Panc1 (cell line): ENCODE results near the gene PDE6B. TPM values are rescaled to one million over a fixed set of nuclear protein-coding genes. Genes with fewer than 3 reads are reported as not detected.

Source experiments
- ATAC-seq: fragments of 200-7000 bp; cut with Tn5 transposase; 2 replicates; pipeline ENCODE4 v1.9.1; 2020; ENCODE audit warnings: mild to moderate bottlenecking, moderate library complexity
- BruUV-seq: library from RNA; stranded (reverse); fragments of 400-500 nt; replicated peaks from 2 replicates; lab custom pipeline; 2021; lab: Mats Ljungman, UMichigan
- CTCF ChIA-PET: fragments of 300-600 bp; sonication (Branson Sonifier 250); formaldehyde crosslinking; loops from one replicate; lab custom pipeline; 2022; ENCODE audit warnings: antibody characterized with exemption; lab: Charles Lee
- POLR2A ChIA-PET: fragments of 300-600 bp; sonication (Branson Sonifier 250); formaldehyde crosslinking; loops from one replicate; lab custom pipeline; 2022; ENCODE audit warnings: antibody characterized with exemption; lab: Charles Lee
- DNase-seq: peaks from one replicate; pipeline ENCODE4 v3.0.0-alpha.2; 2010; ENCODE audit warnings: low read depth, low spot score
- H3K27ac ChIP-seq: 2 replicates; pipeline ENCODE4 v1.5.1; 2011; ENCODE audit warnings: mild to moderate bottlenecking, low read length, inconsistent platforms
- H3K27me3 ChIP-seq: fragments of 200-500 bp; sonication (Bioruptor generic); 2 replicates; pipeline ENCODE4 v1.6.0; 2014; ENCODE audit warnings: low read length, inconsistent platforms; ENCODE audit not compliant: control insufficient read depth, insufficient read depth
- H3K36me3 ChIP-seq: fragments of 200-500 bp; sonication (Bioruptor generic); 2 replicates; pipeline ENCODE4 v1.5.1; 2014; ENCODE audit warnings: inconsistent platforms, mild to moderate bottlenecking, low read length, moderate library complexity; ENCODE audit not compliant: control insufficient read depth, insufficient read depth
- H3K4me1 ChIP-seq: 2 replicates; pipeline ENCODE4 v1.5.1; 2011; ENCODE audit warnings: inconsistent platforms, mild to moderate bottlenecking, low read length, moderate library complexity; ENCODE audit not compliant: control insufficient read depth, insufficient read depth
- H3K4me3 ChIP-seq, 2 experiments: 2 replicates each; pipeline ENCODE4 v1.5.1; 2011 to 2012; ENCODE audit warnings: low read depth in 2 of 2, low read length in 2 of 2, mild to moderate bottlenecking in 2 of 2, inconsistent platforms in 1 of 2, moderate library complexity in 1 of 2
- H3K9me3 ChIP-seq: fragments of 200-500 bp; sonication (Bioruptor generic); 2 replicates; pipeline ENCODE4 v1.5.1; 2014; ENCODE audit warnings: low read depth, mild to moderate bottlenecking, inconsistent platforms, low read length, moderate library complexity; ENCODE audit not compliant: control insufficient read depth, insufficient read depth
- POLR2AphosphoS5 ChIP-seq: IDR thresholded peaks from 2 replicates; pipeline ENCODE4 v1.6.1; 2012; ENCODE audit warnings: mild to moderate bottlenecking, low read depth, low read length, moderate library complexity
- SIN3A ChIP-seq: IDR thresholded peaks from 2 replicates; pipeline ENCODE4 v1.6.1; 2012; ENCODE audit warnings: low read depth, mild to moderate bottlenecking, low read length, moderate library complexity, borderline replicate concordance; ENCODE audit not compliant: insufficient read depth
- TCF7L2 ChIP-seq: IDR thresholded peaks from 2 replicates; pipeline ENCODE4 v1.6.1; 2011; ENCODE audit warnings: mild to moderate bottlenecking, low read depth, low read length, inconsistent platforms
- in situ Hi-C: cut with HindIII; loops from 2 replicates; pipeline ENCODE4 v1.10.0; 2016; ENCODE audit warnings: low sequenced_read_pairs, low pct_unique_long_range_greater_than_20kb
- intact Hi-C: fragments of 100-400 bp; cut with micrococcal nuclease; formaldehyde crosslinking; loops from one replicate; pipeline ENCODE4 v1.10.0; 2022; ENCODE audit not compliant: unreplicated experiment
- total RNA-seq: library from RNA; stranded (reverse); gene quantifications from one replicate; pipeline ENCODE4 v1.2.1, GENCODE V29; 2021; ENCODE audit not compliant: unreplicated experiment
- TF ChIP-seq, protein P1 (sequence below), 2 experiments: IDR thresholded peaks; 2 replicates each; pipeline ENCODE4 v1.6.1; 2011 to 2012; ENCODE audit warnings: low read depth in 2 of 2, control low read depth in 1 of 2, low read length in 1 of 2, mild to moderate bottlenecking in 1 of 2, moderate library complexity in 1 of 2; ENCODE audit not compliant: insufficient read depth in 1 of 2
- TF ChIP-seq, protein P2 (sequence below): fragments of 450-650 bp; IDR thresholded peaks from 2 replicates; pipeline ENCODE4 v1.5.1; 2017; ENCODE audit warnings: mild to moderate bottlenecking

PDE6B gene
- total RNA-seq, 1 experiment from 2014 or later: 6.5 TPM

DNA sequence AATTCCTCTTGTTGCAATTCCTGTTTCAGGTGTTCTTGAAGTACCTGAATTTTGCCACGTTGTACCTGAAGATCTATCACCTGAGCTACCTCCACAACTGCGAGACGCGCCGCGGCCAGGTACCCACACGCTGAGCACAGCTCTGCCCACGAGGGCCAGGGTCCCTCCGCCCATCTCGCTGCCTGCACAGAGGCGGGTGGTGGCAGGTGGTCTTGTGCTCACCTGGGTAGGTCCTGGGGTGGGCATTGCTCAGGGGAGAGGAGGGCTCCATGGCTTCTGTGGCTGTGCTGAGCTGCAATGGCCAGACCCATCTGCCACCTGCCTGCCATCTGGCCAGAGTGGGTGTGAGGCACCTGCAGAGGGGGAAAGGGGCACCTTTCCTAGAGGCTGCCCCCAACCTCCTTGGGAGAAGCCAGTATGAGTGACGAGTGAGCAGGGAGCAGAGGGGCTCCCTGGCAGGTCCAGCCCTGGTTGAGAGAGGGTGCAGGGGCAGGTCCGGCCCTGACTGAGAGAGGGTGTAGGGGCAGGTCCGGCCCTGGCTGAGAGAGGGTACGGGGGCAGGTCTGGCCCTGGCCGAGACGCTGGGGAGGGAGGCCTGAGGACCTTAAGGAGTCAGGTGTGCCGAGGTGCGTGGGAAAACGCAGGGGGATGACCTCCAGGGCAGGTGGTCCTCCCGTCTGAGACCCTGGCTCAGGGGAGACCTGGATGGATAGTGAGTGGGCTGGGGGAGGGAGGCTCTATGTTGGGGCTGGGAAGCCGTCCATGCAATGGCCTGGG lies 10.7 kb downstream of the PDE6B start:
- Histone ChIP-seq H3K9me3 (no peaks in the 10 kb centered on the region), H3K4me3 (no peak overlapping the region), H3K27ac (no peak overlapping the region), H3K4me1 (no peaks in the 10 kb centered on the region), H3K27me3 (no peaks in the 10 kb centered on the region), H3K36me3 (no peaks in the 10 kb centered on the region)
- TF ChIP-seq SIN3A (no peak), TCF7L2 (no peak), POLR2AphosphoS5 (no peak)
- TF ChIP-seq, protein P1, sequence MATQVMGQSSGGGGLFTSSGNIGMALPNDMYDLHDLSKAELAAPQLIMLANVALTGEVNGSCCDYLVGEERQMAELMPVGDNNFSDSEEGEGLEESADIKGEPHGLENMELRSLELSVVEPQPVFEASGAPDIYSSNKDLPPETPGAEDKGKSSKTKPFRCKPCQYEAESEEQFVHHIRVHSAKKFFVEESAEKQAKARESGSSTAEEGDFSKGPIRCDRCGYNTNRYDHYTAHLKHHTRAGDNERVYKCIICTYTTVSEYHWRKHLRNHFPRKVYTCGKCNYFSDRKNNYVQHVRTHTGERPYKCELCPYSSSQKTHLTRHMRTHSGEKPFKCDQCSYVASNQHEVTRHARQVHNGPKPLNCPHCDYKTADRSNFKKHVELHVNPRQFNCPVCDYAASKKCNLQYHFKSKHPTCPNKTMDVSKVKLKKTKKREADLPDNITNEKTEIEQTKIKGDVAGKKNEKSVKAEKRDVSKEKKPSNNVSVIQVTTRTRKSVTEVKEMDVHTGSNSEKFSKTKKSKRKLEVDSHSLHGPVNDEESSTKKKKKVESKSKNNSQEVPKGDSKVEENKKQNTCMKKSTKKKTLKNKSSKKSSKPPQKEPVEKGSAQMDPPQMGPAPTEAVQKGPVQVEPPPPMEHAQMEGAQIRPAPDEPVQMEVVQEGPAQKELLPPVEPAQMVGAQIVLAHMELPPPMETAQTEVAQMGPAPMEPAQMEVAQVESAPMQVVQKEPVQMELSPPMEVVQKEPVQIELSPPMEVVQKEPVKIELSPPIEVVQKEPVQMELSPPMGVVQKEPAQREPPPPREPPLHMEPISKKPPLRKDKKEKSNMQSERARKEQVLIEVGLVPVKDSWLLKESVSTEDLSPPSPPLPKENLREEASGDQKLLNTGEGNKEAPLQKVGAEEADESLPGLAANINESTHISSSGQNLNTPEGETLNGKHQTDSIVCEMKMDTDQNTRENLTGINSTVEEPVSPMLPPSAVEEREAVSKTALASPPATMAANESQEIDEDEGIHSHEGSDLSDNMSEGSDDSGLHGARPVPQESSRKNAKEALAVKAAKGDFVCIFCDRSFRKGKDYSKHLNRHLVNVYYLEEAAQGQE (IDR thresholded peaks at IDR 0.05; ENCODE audit: insufficient read depth in 1 of 2, low read depth in 2 of 2, low read length in 1 of 2): no peak
- TF ChIP-seq, protein P2, sequence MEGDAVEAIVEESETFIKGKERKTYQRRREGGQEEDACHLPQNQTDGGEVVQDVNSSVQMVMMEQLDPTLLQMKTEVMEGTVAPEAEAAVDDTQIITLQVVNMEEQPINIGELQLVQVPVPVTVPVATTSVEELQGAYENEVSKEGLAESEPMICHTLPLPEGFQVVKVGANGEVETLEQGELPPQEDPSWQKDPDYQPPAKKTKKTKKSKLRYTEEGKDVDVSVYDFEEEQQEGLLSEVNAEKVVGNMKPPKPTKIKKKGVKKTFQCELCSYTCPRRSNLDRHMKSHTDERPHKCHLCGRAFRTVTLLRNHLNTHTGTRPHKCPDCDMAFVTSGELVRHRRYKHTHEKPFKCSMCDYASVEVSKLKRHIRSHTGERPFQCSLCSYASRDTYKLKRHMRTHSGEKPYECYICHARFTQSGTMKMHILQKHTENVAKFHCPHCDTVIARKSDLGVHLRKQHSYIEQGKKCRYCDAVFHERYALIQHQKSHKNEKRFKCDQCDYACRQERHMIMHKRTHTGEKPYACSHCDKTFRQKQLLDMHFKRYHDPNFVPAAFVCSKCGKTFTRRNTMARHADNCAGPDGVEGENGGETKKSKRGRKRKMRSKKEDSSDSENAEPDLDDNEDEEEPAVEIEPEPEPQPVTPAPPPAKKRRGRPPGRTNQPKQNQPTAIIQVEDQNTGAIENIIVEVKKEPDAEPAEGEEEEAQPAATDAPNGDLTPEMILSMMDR: no peak
- in situ Hi-C loops: no loop called here
- POLR2A ChIA-PET: no interaction called here
- CTCF ChIA-PET: no interaction called here
- no peak for DNase-seq
- intact Hi-C loops: no loop called here
- BruUV-seq: no TSS peak
- no peak for ATAC-seq

DNA sequence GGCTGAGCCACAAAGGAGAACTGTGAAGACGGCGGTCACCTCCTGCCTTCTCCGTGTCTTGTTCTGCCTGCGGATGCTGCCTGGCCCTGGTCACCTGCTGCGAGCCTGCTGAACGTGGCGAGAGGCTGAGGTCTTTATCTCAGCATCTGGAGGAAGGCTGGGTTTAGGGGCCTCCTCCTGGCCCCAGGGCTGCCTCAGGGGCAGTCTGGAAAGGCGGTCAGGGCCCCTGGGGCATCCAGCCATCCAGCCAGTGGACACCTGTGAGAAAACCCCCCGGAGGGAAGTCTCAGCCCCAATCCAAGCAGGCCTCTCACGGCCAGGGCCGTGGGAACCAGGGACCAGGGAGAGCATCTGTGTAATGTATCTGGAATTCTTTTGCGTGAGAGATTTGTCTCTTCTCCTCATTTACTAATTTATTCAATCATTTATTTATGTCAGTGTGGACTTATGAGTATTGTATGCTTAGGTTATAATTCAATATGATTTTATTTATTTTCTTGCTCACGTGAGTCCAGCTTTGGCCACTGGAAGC lies 11.3 kb downstream of the PDE6B start:
- CTCF ChIA-PET: no interaction called here
- Histone ChIP-seq H3K4me1 (no peaks in the 10 kb centered on the region), H3K27me3 (no peaks in the 10 kb centered on the region), H3K4me3 (no peak overlapping the region), H3K9me3 (no peaks in the 10 kb centered on the region), H3K27ac (no peak overlapping the region), H3K36me3 (no peaks in the 10 kb centered on the region)
- no TSS peak for BruUV-seq
- no peak for DNase-seq
- POLR2A ChIA-PET: no interaction called here
- TF ChIP-seq, protein P1 (IDR thresholded peaks at IDR 0.05; ENCODE audit: insufficient read depth in 1 of 2, low read depth in 2 of 2, low read length in 1 of 2): no peak
- TF ChIP-seq, protein P2: no peak
- no peak for TF ChIP-seq SIN3A
- no peak for TF ChIP-seq TCF7L2
- no peak for TF ChIP-seq POLR2AphosphoS5
- intact Hi-C loops (no loop called here), in situ Hi-C loops (no loop called here)
- ATAC-seq: no peak
